Endothelial cell of umbilical vein (primary cell): ENCODE data around the gene DSP. TPM values are rescaled to one million over a fixed set of nuclear protein-coding genes. Genes with fewer than 3 reads are reported as not detected.

Experiments
- BruUV-seq: library from RNA; stranded (reverse); fragments of 400-500 nt; replicated peaks from 2 replicates; lab custom pipeline; 2021; lab: Mats Ljungman, UMichigan
- CTCF ChIA-PET: fragments of 300-600, 350-600 bp; sonication (Branson Sonifier 250); formaldehyde crosslinking; loops from one replicate; lab custom pipeline; 2021; ENCODE audit warnings: antibody characterized with exemption, inconsistent platforms; lab: Charles Lee
- POLR2A ChIA-PET: fragments of 300-600, 350-600 bp; sonication (Branson Sonifier 250); formaldehyde crosslinking; loops from one replicate; lab custom pipeline; 2021; ENCODE audit warnings: antibody characterized with exemption, inconsistent platforms; lab: Charles Lee
- DNase-seq: peaks from one replicate; pipeline ENCODE4 v3.0.0-alpha.2; 2011; ENCODE audit warnings: low read depth, low spot score
- FAIRE-seq: peaks from 2 replicates; lab custom pipeline; 2011; peaks lifted over from hg19 to GRCh38; lab: Jason Lieb, UNC
- H2AFZ ChIP-seq: 2 replicates; pipeline ENCODE4 v1.6.0; 2012; ENCODE audit warnings: low read depth, low read length, control low read depth, inconsistent platforms
- H3K27ac ChIP-seq: 2 replicates; pipeline ENCODE4 v1.5.1; 2011; ENCODE audit warnings: low read depth, mild to moderate bottlenecking, control low read depth, low read length, moderate library complexity; ENCODE audit not compliant: insufficient read depth
- H3K27me3 ChIP-seq, 2 experiments: 2 replicates each; pipeline versions ENCODE4 v1.6.0 to v1.6.1; 2011; ENCODE audit warnings: low read length in 2 of 2, mixed read lengths in 1 of 2; ENCODE audit not compliant: control insufficient read depth in 2 of 2, insufficient read depth in 2 of 2
- H3K36me3 ChIP-seq, 2 experiments: 2 replicates in 1 of 2; 3 replicates in 1 of 2; pipeline ENCODE4 v1.5.1; 2011; ENCODE audit warnings: low read length in 2 of 2, mild to moderate bottlenecking in 1 of 2, moderate library complexity in 1 of 2; ENCODE audit not compliant: control insufficient read depth in 2 of 2, insufficient read depth in 2 of 2; ENCODE audit errors: extremely low read depth in 1 of 2
- H3K4me1 ChIP-seq: 3 replicates; pipeline ENCODE4 v1.5.1; 2011; ENCODE audit warnings: mild to moderate bottlenecking, low read length; ENCODE audit not compliant: control insufficient read depth, insufficient read depth; ENCODE audit errors: extremely low read depth
- H3K4me2 ChIP-seq: 2 replicates; pipeline ENCODE4 v1.6.1; 2011; ENCODE audit warnings: low read length, control low read depth, mixed read lengths; ENCODE audit not compliant: insufficient read depth
- H3K4me3 ChIP-seq, 3 experiments: fragments of 200-600 bp in 1 of 3; sonication (generic), shearing (Covaris generic) in 1 of 3; replicated peaks in 1 of 3; 2 replicates each; pipeline ENCODE4 v1.5.1; 2011 to 2016; ENCODE audit warnings: control low read depth in 3 of 3, low read length in 3 of 3, mild to moderate bottlenecking in 2 of 3, inconsistent platforms in 1 of 3, low read depth in 1 of 3, moderate library complexity in 1 of 3; ENCODE audit not compliant: insufficient read depth in 1 of 3
- H3K79me2 ChIP-seq: 2 replicates; pipeline ENCODE4 v1.6.0; 2012; ENCODE audit warnings: low read length, inconsistent platforms; ENCODE audit not compliant: control insufficient read depth, insufficient read depth
- H3K9ac ChIP-seq: replicated peaks from 2 replicates; pipeline ENCODE3; 2011; ENCODE audit warnings: low read length, control low read depth; ENCODE audit not compliant: insufficient read depth; ENCODE audit errors: extremely low read depth
- H3K9me1 ChIP-seq: replicated peaks from 3 replicates; pipeline ENCODE4 v1.6.0; 2011; ENCODE audit warnings: mild to moderate bottlenecking, low read length; ENCODE audit not compliant: control insufficient read depth, insufficient read depth; ENCODE audit errors: extremely low read depth
- H3K9me3 ChIP-seq: replicated peaks from 2 replicates; pipeline ENCODE4 v1.5.1; 2012; ENCODE audit warnings: low read length, inconsistent platforms; ENCODE audit not compliant: control insufficient read depth, insufficient read depth
- H4K20me1 ChIP-seq: replicated peaks from 2 replicates; pipeline ENCODE3; 2011; ENCODE audit warnings: mild to moderate bottlenecking, low read length; ENCODE audit not compliant: control insufficient read depth, insufficient read depth; ENCODE audit errors: extremely low read depth
- CTCF ChIP-seq, 2 donors: IDR thresholded peaks; 1 replicate in 1 of 2; 2 replicates in 1 of 2; pipeline ENCODE4 v1.5.1; 2011; ENCODE audit warnings: low read length in 2 of 2, mild to moderate bottlenecking in 2 of 2, moderate library complexity in 2 of 2, control low read depth in 1 of 2, inconsistent platforms in 1 of 2, low read depth in 1 of 2; ENCODE audit not compliant: insufficient read depth in 1 of 2; ENCODE audit errors: extremely low read depth in 1 of 2
- EZH2 ChIP-seq: IDR thresholded peaks from 2 replicates; pipeline ENCODE4 v1.6.1; 2012; ENCODE audit warnings: borderline replicate concordance, low read depth, mild to moderate bottlenecking, moderate library complexity, low read length, inconsistent platforms; ENCODE audit not compliant: severe bottlenecking
- FOS ChIP-seq: IDR thresholded peaks from 2 replicates; pipeline ENCODE4 v1.6.1; 2011; ENCODE audit warnings: mild to moderate bottlenecking, low read length, moderate library complexity, borderline replicate concordance; ENCODE audit not compliant: insufficient read depth
- GATA2 ChIP-seq: IDR thresholded peaks from 2 replicates; pipeline ENCODE4 v1.7.0; 2011; ENCODE audit warnings: low read depth, mild to moderate bottlenecking, moderate library complexity, mixed read lengths, low read length; ENCODE audit not compliant: insufficient read length, insufficient read depth
- JUN ChIP-seq: IDR thresholded peaks from 2 replicates; pipeline ENCODE4 v1.6.1; 2011; ENCODE audit warnings: borderline replicate concordance, low read depth; ENCODE audit not compliant: insufficient read length, insufficient read depth
- MAX ChIP-seq: IDR thresholded peaks from 2 replicates; pipeline ENCODE4 v1.6.1; 2011; ENCODE audit not compliant: insufficient read depth, insufficient read length
- MYC ChIP-seq: IDR thresholded peaks from one replicate; pipeline ENCODE4 v1.6.1; 2011; ENCODE audit warnings: mild to moderate bottlenecking, low read depth, low read length
- POLR2A ChIP-seq: IDR thresholded peaks from 2 replicates; pipeline ENCODE4 v1.6.1; 2012; ENCODE audit warnings: low read depth, mild to moderate bottlenecking, control low read depth, low read length
- dilution Hi-C: fragments of 300-500 bp; cut with MboI; formaldehyde crosslinking; loops from one replicate; pipeline ENCODE4 v1.15.0; 2019; ENCODE audit warnings: low sequenced_read_pairs; ENCODE audit not compliant: extremely low pct_ligation_motif_present
- intact Hi-C: fragments of 100-400 bp; cut with micrococcal nuclease; formaldehyde crosslinking; loops from one replicate; pipeline ENCODE4 v1.10.0; 2022
- polyA plus RNA-seq, 4 experiments: library from polyadenylated mRNA; depleted of rRNA in 3 of 4; stranded (reverse) in 3 of 4; unstranded in 1 of 4; fragments of >200 nt; gene quantifications; 2 replicates each; pipeline versions ENCODE4 v1.2.1 to v1.2.3, GENCODE V29; 2011 to 2012; ENCODE audit warnings: missing spikeins in 1 of 4
- total RNA-seq: library from RNA; stranded (reverse); gene quantifications from 2 replicates; pipeline ENCODE4 v1.2.3, GENCODE V29; 2021

DSP gene
- total and polyA plus RNA-seq, 2 donors (not counting 3 experiments of a cell fraction or from before 2014, with no cell fraction given), result 0.03 to 0.77 TPM

GRCh38 chr6:7515363-7515762 is 26.1 kb upstream of the DSP start:
- dilution Hi-C loops, result no loop called here
- H3K4me2 ChIP-seq, result no peak overlapping the region
- FAIRE-seq (no peak), DNase-seq (no peak)
- H2AFZ ChIP-seq, result no peak overlapping the region
- CTCF ChIA-PET, result no interaction called here
- H3K9me3 ChIP-seq, result no peaks in the 10 kb centered on the region
- no peak overlapping the region for H3K27ac ChIP-seq
- no peaks in the 10 kb centered on the region for H3K4me1 ChIP-seq
- TF ChIP-seq POLR2A (no peak), CTCF (IDR thresholded peaks at IDR 0.05; ENCODE audit: extremely low read depth in 1 of 2, insufficient read depth in 1 of 2, low read depth in 1 of 2, low read length in 2 of 2) (no peak), EZH2 (no peak), GATA2 (no peak), MAX (no peak)
- no peaks in the 10 kb centered on the region for H4K20me1 ChIP-seq
- intact Hi-C loops, result no loop called here
- H3K9me1 ChIP-seq, result no peaks in the 10 kb centered on the region
- POLR2A ChIA-PET, result no interaction called here
- no peak overlapping the region for H3K4me3 ChIP-seq
- H3K36me3 ChIP-seq, result no peaks in the 10 kb centered on the region
- H3K9ac ChIP-seq, result no peak overlapping the region
- BruUV-seq, result no TSS peak
- H3K27me3 ChIP-seq, result peaks cover 0 to 9% of the 10 kb centered on the region in 2 experiments
- no peaks in the 10 kb centered on the region for H3K79me2 ChIP-seq

GRCh38 chr6:7518877-7519276 is 22.6 kb upstream of the DSP start:
- H3K4me1 ChIP-seq, result no peaks in the 10 kb centered on the region
- H2AFZ ChIP-seq, result no peak overlapping the region
- dilution Hi-C loops (no loop called here), intact Hi-C loops (no loop called here)
- no peaks in the 10 kb centered on the region for H3K27me3 ChIP-seq
- H3K9me3 ChIP-seq, result no peaks in the 10 kb centered on the region
- CTCF ChIA-PET, result no interaction called here
- no peak overlapping the region for H3K27ac ChIP-seq
- POLR2A ChIA-PET, result no interaction called here
- no peaks in the 10 kb centered on the region for H3K9me1 ChIP-seq
- no peaks in the 10 kb centered on the region for H3K36me3 ChIP-seq
- no peak overlapping the region for H3K9ac ChIP-seq
- FAIRE-seq (no peak), DNase-seq (no peak)
- H3K4me3 ChIP-seq, result no peak overlapping the region
- H3K4me2 ChIP-seq, result no peak overlapping the region
- no peaks in the 10 kb centered on the region for H3K79me2 ChIP-seq
- no TSS peak for BruUV-seq
- no peaks in the 10 kb centered on the region for H4K20me1 ChIP-seq
- TF ChIP-seq EZH2 (no peak), FOS (no peak), GATA2 (no peak), MYC (no peak), JUN (no peak)
